IMR-90 (cell line): ENCODE measurements around the gene OSTC.

ENCODE experiments used
- BHLHE40 ChIP-seq: fragments of 150-350 bp; IDR thresholded peaks from 2 replicates; pipeline ENCODE4 v1.6.1; 2016; ENCODE audit warnings: mild to moderate bottlenecking, low read depth, low read length
- CEBPB ChIP-seq: IDR thresholded peaks from 2 replicates; pipeline ENCODE4 v1.6.1; 2012; ENCODE audit warnings: low read depth, low read length, improper control_type of control experiment
- CHD1 ChIP-seq: IDR thresholded peaks from 2 replicates; pipeline ENCODE4 v1.6.1; 2012; ENCODE audit warnings: low read depth, low read length, improper control_type of control experiment
- NFE2L2 ChIP-seq: fragments of 150-350 bp; IDR thresholded peaks from 2 replicates; pipeline ENCODE4 v1.6.1; 2016; ENCODE audit warnings: low read depth, mild to moderate bottlenecking, low read length
- POLR2A ChIP-seq: IDR thresholded peaks from 2 replicates; pipeline ENCODE4 v1.6.1; 2012; ENCODE audit warnings: mild to moderate bottlenecking, low read depth, low read length
- RAD21 ChIP-seq: IDR thresholded peaks from 2 replicates; pipeline ENCODE4 v1.6.1; 2012; ENCODE audit warnings: low read length, improper control_type of control experiment
- RFX5 ChIP-seq: IDR thresholded peaks from 2 replicates; pipeline ENCODE4 v1.8.0; 2012; ENCODE audit warnings: low read depth, mild to moderate bottlenecking, low read length, moderate library complexity
- TF ChIP-seq, protein P1 (sequence below): conservative IDR thresholded peaks from 2 replicates; pipeline ENCODE4 v1.5.1; 2012; ENCODE audit warnings: mild to moderate bottlenecking, low read depth, low read length, improper control_type of control experiment

- TF ChIP-seq, protein P1, sequence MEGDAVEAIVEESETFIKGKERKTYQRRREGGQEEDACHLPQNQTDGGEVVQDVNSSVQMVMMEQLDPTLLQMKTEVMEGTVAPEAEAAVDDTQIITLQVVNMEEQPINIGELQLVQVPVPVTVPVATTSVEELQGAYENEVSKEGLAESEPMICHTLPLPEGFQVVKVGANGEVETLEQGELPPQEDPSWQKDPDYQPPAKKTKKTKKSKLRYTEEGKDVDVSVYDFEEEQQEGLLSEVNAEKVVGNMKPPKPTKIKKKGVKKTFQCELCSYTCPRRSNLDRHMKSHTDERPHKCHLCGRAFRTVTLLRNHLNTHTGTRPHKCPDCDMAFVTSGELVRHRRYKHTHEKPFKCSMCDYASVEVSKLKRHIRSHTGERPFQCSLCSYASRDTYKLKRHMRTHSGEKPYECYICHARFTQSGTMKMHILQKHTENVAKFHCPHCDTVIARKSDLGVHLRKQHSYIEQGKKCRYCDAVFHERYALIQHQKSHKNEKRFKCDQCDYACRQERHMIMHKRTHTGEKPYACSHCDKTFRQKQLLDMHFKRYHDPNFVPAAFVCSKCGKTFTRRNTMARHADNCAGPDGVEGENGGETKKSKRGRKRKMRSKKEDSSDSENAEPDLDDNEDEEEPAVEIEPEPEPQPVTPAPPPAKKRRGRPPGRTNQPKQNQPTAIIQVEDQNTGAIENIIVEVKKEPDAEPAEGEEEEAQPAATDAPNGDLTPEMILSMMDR, result no peak
- no peak for TF ChIP-seq NFE2L2
- no peak for TF ChIP-seq RFX5
- no peak for TF ChIP-seq CEBPB
- no peak for TF ChIP-seq BHLHE40
- TF ChIP-seq CHD1, result no peak
- no peak for TF ChIP-seq POLR2A
- TF ChIP-seq RAD21, result no peak
Measured at GRCh38 chr4:108674356-108674977, 24.1 kb downstream of the OSTC start.
